Left cardiac atrium (tissue), 4 donors: ENCODE data around the gene TTC21A. TPM values are rescaled to one million over a fixed set of nuclear protein-coding genes. Genes with fewer than 3 reads are reported as not detected.

Experiments used
- ATAC-seq, 2 donors: fragments of 200-7000 bp; cut with Tn5 transposase; one replicate each; pipeline ENCODE4 v1.9.1; 2020; ENCODE audit warnings: mild to moderate bottlenecking in 2 of 2, moderate library complexity in 2 of 2
- DNase-seq: peaks from one replicate; pipeline ENCODE4 v3.0.0-alpha.2; 2020
- intact Hi-C, 2 donors: fragments of 100-400 bp; cut with DNase I; formaldehyde crosslinking; loops; one replicate each; pipeline versions ENCODE4 v1.14.1 to v1.15.1; 2022 to 2023
- total RNA-seq, 2 donors: library from RNA; stranded (reverse); fragmentation: NEBNext Ultra II Directional; extraction: Animal tissue kit (Norgen Biotek cat#: 25700); gene quantifications; one replicate each; pipeline ENCODE4 v1.2.1, GENCODE V29; 2021
- donor health status: DM: no; HTN: yes; CAD: no.
- donor health status: DM: no; HTN: yes; CAD: no; lungs with severe emphysema.
- donor health status: DM: yes; HTN: yes; CAD: no.
- donor health status: Dilated cardiomyopathy.

TTC21A gene
- total RNA-seq, 2 donors from 2014 or later, result 1.8 to 2.5 TPM

- ATAC-seq, result no peak
- DNase-seq, result peak; percentile 7
- intact Hi-C loops, result no loop called here
These were observed 24.9 kb downstream of the TTC21A start for GRCh38 chr3:39132096-39133092.

GRCh38 chr3:39133093-39133490 is 25.6 kb downstream of the TTC21A start:
- intact Hi-C loops, result no loop called here
- ATAC-seq (no peak), DNase-seq (peak; percentile 13)

DNA sequence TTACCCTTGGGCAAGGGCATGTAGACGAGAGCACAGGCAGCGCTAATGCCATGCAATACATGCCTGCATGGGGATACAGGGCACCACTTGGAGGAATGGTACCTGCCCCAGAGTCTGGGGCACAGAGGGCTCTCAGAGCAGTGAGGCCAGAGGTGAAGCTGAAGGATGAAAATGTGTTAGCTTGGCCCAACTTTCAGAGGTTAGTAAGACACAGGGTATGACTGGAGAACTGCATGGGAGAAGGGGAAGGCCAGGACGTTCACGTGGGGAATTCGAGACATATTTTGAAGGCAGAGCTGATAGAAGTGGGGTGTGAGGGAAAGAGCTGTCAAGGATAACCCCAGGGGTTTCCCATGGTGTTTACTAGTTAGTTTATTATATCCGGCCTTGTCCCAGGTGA is 26.3 kb downstream of the TTC21A start:
- intact Hi-C loops, result no loop called here
- DNase-seq (peak; percentile 6), ATAC-seq (no peak)

- intact Hi-C loops, result no loop called here
- ATAC-seq (no peak), DNase-seq (peak; percentile 17)
These were observed 26.8 kb downstream of the TTC21A start for GRCh38 chr3:39134305-39134704.

DNA sequence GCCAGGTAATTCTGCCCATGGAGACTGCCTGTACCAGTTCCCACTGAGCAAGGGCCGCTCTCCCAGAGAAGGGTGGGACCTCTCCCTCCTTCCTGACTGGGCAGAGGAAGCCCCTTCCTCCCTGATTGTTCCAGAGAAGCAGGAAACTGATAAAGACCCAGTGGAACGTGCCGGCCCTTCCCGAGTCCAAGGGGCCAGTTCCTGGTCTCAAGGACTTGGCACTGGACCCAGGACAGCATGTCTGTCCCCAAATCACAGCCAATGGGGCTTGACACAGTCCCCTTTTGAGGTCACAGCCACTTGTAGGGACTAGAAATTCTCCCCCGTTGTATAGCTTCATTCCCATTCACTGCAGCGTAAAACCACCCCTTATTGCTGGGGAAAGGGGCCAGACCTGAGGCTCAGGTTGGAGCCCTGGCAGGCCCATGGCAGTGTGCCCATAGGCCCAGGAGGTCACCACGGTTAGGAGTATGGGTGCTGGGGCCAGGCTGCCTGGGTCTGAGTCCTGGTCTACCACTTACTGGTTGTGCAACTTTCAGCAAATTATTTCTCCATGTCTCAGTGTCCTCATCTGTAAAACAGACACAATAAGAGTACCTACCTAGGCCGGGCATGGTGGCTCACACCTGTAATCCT is 27.8 kb downstream of the TTC21A start:
- intact Hi-C loops, result no loop called here
- peak; percentile 6 to 43 for ATAC-seq
- peak; percentile 82 for DNase-seq

DNA sequence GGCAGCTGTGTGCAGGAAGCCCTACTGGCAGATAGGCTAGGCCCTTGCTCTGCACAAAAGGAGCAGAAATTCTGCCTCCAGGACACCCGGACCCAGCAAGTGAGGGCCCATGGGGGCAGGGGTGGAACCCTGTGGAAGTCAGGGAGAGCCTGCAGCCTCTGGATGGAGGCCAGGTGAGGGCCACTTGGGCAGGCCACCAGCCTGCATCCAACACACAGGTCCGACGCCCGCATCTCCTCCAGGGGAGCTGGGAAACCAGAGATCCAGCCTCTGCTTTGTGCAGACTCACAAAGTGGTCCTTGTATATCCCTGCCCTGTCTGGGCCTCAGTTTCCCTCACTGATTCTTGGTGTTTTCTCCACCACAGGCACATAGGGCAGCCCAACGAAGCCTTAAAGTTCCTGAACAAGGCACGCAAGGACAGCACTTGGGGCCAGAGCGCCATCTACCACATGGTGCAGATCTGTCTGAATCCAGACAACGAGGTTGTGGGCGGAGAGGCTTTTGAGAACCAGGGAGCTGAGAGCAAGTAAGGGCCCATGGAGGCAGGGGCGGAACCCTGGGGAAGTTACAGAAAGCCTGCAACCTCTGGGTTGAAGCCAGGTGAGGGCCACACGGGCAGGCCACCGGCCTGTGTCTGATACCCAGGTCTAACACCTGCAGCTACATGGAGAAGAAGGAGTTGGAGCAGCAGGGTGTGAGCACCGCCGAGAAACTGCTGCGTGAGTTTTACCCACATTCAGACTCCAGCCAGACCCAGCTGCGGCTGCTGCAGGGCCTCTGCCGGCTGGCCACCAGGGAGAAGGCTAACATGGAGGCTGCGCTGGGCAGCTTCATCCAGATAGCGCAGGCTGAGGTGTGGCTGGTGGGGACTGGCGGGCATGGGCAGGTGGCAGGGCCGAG is 29.3 kb downstream of the TTC21A start:
- ATAC-seq (no peak), DNase-seq (peak; percentile 23)
- intact Hi-C loops, result no loop called here

GRCh38 chr3:39137435-39137936 is 30.0 kb downstream of the TTC21A start:
- ATAC-seq, result no peak
- DNase-seq, result peak; percentile 30
- intact Hi-C loops, result no loop called here

- no peak for ATAC-seq
- intact Hi-C loops, result no loop called here
- DNase-seq, result peak; percentile 21
These were observed 30.7 kb downstream of the TTC21A start for GRCh38 chr3:39137991-39138803.

- ATAC-seq, result peak; percentile 25 to 56
- DNase-seq, result peak; percentile 64
- intact Hi-C loops, result no loop called here
These were observed 31.4 kb downstream of the TTC21A start for GRCh38 chr3:39138804-39139415.

DNA sequence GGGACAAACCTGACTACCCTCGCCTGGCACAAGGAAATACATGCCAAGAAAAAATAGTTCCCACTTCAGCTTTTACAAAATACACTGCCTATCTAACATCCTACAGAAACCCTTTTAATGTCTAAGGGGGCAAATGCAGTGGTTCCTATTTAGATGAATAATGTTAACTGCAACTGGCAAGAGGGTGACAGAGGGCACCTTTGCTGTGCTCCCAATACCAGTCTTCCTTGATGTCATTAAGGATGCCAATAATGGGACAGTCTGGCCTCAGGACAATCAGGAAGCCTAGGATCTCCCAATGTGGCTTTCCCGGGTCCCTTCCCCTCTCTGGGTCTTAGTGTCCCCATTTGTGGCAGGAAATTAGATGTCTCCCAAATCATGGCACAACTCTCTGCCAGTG is 32.0 kb downstream of the TTC21A start:
- ATAC-seq, result no peak
- no peak for DNase-seq
- intact Hi-C loops, result no loop called here

DNA sequence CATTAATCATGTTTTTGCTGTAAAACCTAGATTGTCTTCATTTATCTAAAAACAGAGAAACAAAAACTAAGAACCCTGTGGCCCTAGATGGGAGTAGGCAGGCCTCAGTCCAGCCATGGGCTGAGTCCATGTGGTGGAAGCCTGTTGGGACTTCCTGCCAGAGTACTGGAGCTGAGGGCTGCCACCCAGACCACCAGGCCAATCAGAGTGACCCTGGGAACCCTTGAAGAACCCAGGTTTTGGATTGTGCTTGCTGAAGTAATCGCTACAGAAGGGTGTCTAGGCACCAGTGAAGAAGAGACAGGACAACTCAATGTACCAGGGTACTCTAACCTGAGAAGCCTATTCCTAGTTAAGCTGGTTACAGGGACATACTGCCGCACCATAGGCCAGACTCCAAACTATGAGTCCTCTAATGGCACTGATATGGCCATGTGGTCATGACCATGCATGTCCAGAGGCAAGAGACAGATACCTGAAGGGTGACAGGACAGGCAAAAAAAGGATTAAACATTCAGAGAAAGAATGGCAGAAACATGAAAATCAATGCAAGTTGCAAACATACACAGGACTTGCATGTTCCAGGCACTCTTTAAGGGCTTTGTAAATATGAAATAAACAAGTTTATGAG is 33.0 kb downstream of the TTC21A start:
- ATAC-seq (no peak), DNase-seq (peak; percentile 22)
- intact Hi-C loops, result loop anchor here in 1 of 2 donors (5.0 kb wide), 1 partner anchor 42 kb away; no protein-coding TSS in a partner anchor

GRCh38 chr3:39141171-39141995 is 33.9 kb downstream of the TTC21A start:
- intact Hi-C loops, result loop anchor here in 1 of 2 donors (5.0 kb wide), 1 partner anchor 41 kb away; no protein-coding TSS in a partner anchor
- ATAC-seq (peak; percentile 25 to 46), DNase-seq (peak; percentile 78)

GRCh38 chr3:39142067-39142466 is 34.6 kb downstream of the TTC21A start:
- ATAC-seq (peak in 1 of 2 donors; percentile 1), DNase-seq (peak; percentile 34)
- intact Hi-C loops, result loop anchor here in 1 of 2 donors (5.0 kb wide), 1 partner anchor 40 kb away; no protein-coding TSS in a partner anchor

DNA sequence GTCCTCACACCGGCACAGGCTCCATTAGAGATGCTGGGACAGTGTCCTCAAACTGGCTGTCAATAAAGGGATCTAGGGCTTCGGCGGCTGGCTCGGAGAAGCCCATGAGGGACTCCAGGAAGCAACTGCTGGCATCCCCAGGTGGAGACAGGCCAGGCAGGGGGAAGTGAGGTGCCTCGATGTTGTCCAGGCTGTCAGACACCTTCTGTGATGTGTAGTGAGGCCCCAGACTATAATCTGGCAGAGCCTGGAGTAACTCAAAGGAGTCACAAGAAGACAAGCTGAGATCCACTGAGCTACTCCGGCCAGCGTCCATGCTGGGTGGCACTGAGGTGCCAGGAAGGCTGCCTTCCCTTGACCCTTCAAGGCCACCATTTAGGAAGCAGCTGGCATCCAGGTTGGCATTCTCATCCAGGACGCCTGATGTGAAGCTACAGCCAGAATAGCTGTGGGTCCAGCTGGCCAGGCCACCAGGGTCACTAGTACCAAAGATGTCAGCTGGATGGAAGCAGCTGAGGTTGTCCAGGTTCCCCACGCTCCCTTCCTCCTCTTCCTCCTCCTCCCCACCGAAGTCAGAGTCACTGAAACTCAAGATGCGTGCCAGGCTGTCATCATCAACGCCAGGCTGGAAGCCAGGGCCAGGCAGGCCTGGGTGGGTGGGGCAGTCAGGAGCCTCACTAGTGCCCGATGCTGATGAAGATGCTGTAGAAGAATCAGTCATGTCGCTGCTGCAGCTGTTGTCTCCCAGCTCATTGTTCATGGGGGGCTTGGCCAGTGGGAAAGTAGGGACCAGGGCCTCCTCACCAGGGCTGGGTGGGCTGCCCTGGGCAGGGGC is 35.8 kb downstream of the TTC21A start:
- DNase-seq (peak; percentile 23), ATAC-seq (no peak)
- intact Hi-C loops, result loop anchor here in 1 of 2 donors (5.0 kb wide), 1 partner anchor 39 kb away; no protein-coding TSS in a partner anchor

DNA sequence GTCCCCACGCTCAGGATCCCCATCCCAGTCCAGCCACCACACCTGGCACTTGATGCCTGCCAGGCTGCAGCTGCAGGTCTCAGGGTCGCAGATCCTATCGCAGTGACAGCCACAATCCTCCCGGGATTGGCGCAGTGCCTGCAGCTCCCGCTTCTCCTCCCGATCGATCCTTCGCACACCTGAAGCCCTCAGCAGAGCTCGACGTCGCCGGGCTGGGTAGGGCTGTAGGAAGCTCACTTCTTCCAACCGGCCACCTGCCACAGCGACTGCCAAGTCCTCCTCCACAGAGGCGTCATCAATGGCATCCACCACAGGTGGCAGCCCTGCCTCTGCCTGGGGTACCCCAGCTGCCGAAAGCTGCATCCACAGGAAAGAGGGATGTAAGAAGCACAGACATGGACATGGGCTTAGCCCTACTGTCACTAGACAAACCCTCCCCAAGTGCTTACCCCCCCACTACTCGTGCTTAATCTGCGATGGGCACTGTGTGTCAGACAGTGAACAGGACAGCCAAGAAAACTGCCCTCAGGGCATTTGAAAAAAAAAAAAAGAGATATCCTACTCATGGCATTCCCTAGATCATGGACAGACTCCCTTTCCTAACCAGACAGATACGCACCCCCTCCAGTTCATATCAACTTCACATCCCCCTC is 36.7 kb downstream of the TTC21A start:
- DNase-seq (peak; percentile 22), ATAC-seq (no peak)
- intact Hi-C loops, result loop anchor here in 1 of 2 donors (5.0 kb wide), 1 partner anchor 38 kb away; no protein-coding TSS in a partner anchor
